CD14-positive monocyte (primary cell): Measurements from ENCODE around the gene ZAR1. TPM values are rescaled to one million over a fixed set of nuclear protein-coding genes. Genes with fewer than 3 reads are reported as not detected.

ENCODE experiments used
- DNase-seq, 3 donors: peaks; one replicate each; pipeline ENCODE4 v3.0.0-alpha.2; 2011 to 2022
- H2AFZ ChIP-seq: 2 replicates; pipeline ENCODE4 v1.6.0; 2012; ENCODE audit warnings: mild to moderate bottlenecking, low read depth, low read length, inconsistent platforms; ENCODE audit not compliant: insufficient read depth, poor library complexity, severe bottlenecking
- H3K27ac ChIP-seq, 2 donors: 1 replicate in 1 of 2; 2 replicates in 1 of 2; pipeline ENCODE4 v1.5.1; 2012 to 2013; ENCODE audit warnings: low read length in 2 of 2, control low read depth in 1 of 2, inconsistent platforms in 1 of 2, low read depth in 1 of 2, mild to moderate bottlenecking in 1 of 2
- H3K27me3 ChIP-seq, 2 donors: one replicate each; pipeline versions ENCODE4 v1.6.0 to v1.6.1; 2011 to 2013; ENCODE audit warnings: low read length in 2 of 2; ENCODE audit not compliant: control insufficient read depth in 2 of 2, insufficient read depth in 2 of 2
- H3K36me3 ChIP-seq, 2 donors: replicated peaks in 1 of 2; 1 replicate in 1 of 2; 2 replicates in 1 of 2; pipeline versions ENCODE4 v1.5.1 to v1.6.1; 2012 to 2013; ENCODE audit warnings: low read length in 2 of 2, control low read depth in 1 of 2, inconsistent platforms in 1 of 2, mild to moderate bottlenecking in 1 of 2; ENCODE audit not compliant: insufficient read depth in 2 of 2, control insufficient read depth in 1 of 2
- H3K4me1 ChIP-seq, 2 donors: 1 replicate in 1 of 2; 2 replicates in 1 of 2; pipeline versions ENCODE4 v1.5.1 to v1.6.1; 2012 to 2013; ENCODE audit warnings: low read length in 2 of 2, control low read depth in 1 of 2, inconsistent platforms in 1 of 2, mild to moderate bottlenecking in 1 of 2, moderate library complexity in 1 of 2; ENCODE audit not compliant: insufficient read depth in 2 of 2, control insufficient read depth in 1 of 2
- H3K4me2 ChIP-seq: replicated peaks from 2 replicates; pipeline ENCODE3; 2012; ENCODE audit warnings: low read length, moderate library complexity, mild to moderate bottlenecking; ENCODE audit not compliant: poor library complexity, severe bottlenecking; ENCODE audit errors: extremely low read depth
- H3K4me3 ChIP-seq, 3 experiments: fragments of 200-600 bp in 1 of 3; sonication (generic) in 1 of 3; replicated peaks in 1 of 3; 1 replicate in 2 of 3; 2 replicates in 1 of 3; pipeline ENCODE4 v1.5.1; 2011 to 2013; ENCODE audit warnings: low read length in 3 of 3, mild to moderate bottlenecking in 3 of 3, control low read depth in 2 of 3, low read depth in 2 of 3, inconsistent platforms in 1 of 3, moderate library complexity in 1 of 3
- H3K79me2 ChIP-seq: 2 replicates; pipeline ENCODE4 v1.6.0; 2012; ENCODE audit warnings: mild to moderate bottlenecking, control low read depth, inconsistent platforms, low read length, moderate library complexity; ENCODE audit not compliant: insufficient read depth
- H3K9ac ChIP-seq: 2 replicates; pipeline ENCODE4 v1.6.0; 2017; ENCODE audit warnings: low read length, mild to moderate bottlenecking; ENCODE audit not compliant: insufficient read depth, poor library complexity, severe bottlenecking
- H3K9me3 ChIP-seq, 2 donors: replicated peaks in 1 of 2; 1 replicate in 1 of 2; 2 replicates in 1 of 2; pipeline versions ENCODE4 v1.5.1 to v1.6.1; 2012 to 2013; ENCODE audit warnings: low read length in 2 of 2, control low read depth in 1 of 2; ENCODE audit not compliant: control insufficient read depth in 1 of 2, insufficient read depth in 1 of 2
- H4K20me1 ChIP-seq: 2 replicates; pipeline ENCODE4 v1.6.0; 2012; ENCODE audit warnings: mild to moderate bottlenecking, low read length, control low read depth, moderate library complexity; ENCODE audit not compliant: insufficient read depth
- H3K27ac Mint-ChIP-seq, 7 donors: one replicate each; pipeline ENCODE4 v1.8.0; 2020; ENCODE audit warnings: mild to moderate bottlenecking in 7 of 7, mixed read lengths in 7 of 7, moderate library complexity in 6 of 7, inconsistent platforms in 2 of 7
- H3K27me3 Mint-ChIP-seq, 3 donors: one replicate each; pipeline ENCODE4 v1.8.0; 2021 to 2022; ENCODE audit warnings: low read depth in 3 of 3, mild to moderate bottlenecking in 3 of 3, mixed read lengths in 3 of 3, moderate library complexity in 3 of 3, inconsistent platforms in 1 of 3
- H3K36me3 Mint-ChIP-seq, 2 donors: one replicate each; pipeline ENCODE4 v1.8.0; 2020; ENCODE audit warnings: mixed read lengths in 2 of 2, inconsistent platforms in 1 of 2, mild to moderate bottlenecking in 1 of 2
- H3K4me1 Mint-ChIP-seq: one replicate; pipeline ENCODE4 v1.8.0; 2020; ENCODE audit warnings: mild to moderate bottlenecking, mixed read lengths
- H3K4me3 Mint-ChIP-seq, 2 donors: one replicate each; pipeline ENCODE4 v1.8.0; 2020; ENCODE audit warnings: mild to moderate bottlenecking in 2 of 2, mixed read lengths in 2 of 2, moderate library complexity in 1 of 2
- H3K9me3 Mint-ChIP-seq, 7 donors: one replicate each; pipeline ENCODE4 v1.8.0; 2020 to 2022; ENCODE audit warnings: mixed read lengths in 7 of 7, mild to moderate bottlenecking in 6 of 7, moderate library complexity in 6 of 7, inconsistent platforms in 2 of 7
- WGBS: methylation state at CpG from one replicate; pipeline ENCODE4 v1.1.5; 2013; ENCODE audit warnings: missing lambda C conversion rate; ENCODE audit not compliant: insufficient coverage; 5-methylcytosine and 5-hydroxymethylcytosine counted together
- intact Hi-C, 2 donors: fragments of 100-400 bp; cut with micrococcal nuclease; formaldehyde crosslinking; loops; one replicate each; pipeline versions ENCODE4 v1.15.0 to v1.15.1; 2023
- polyA plus RNA-seq, 3 donors: library from polyadenylated mRNA; depleted of rRNA in 1 of 3; unstranded in 2 of 3; stranded (reverse) in 1 of 3; fragments of 300-500 nt in 2 of 3; fragments of >200 nt in 1 of 3; fragmentation: Illumina TruSeq in 2 of 3; gene quantifications; 1 replicate in 2 of 3; 2 replicates in 1 of 3; pipeline ENCODE4 v1.2.3, GENCODE V29; 2012 to 2021
- TF ChIP-seq, protein P1 (sequence below): fragments of 200-600 bp; IDR thresholded peaks from one replicate; pipeline ENCODE4 v1.8.0; 2022; ENCODE audit warnings: antibody characterized with exemption, mild to moderate bottlenecking

ZAR1 gene
- polyA plus RNA-seq, 3 donors = not detected

DNA sequence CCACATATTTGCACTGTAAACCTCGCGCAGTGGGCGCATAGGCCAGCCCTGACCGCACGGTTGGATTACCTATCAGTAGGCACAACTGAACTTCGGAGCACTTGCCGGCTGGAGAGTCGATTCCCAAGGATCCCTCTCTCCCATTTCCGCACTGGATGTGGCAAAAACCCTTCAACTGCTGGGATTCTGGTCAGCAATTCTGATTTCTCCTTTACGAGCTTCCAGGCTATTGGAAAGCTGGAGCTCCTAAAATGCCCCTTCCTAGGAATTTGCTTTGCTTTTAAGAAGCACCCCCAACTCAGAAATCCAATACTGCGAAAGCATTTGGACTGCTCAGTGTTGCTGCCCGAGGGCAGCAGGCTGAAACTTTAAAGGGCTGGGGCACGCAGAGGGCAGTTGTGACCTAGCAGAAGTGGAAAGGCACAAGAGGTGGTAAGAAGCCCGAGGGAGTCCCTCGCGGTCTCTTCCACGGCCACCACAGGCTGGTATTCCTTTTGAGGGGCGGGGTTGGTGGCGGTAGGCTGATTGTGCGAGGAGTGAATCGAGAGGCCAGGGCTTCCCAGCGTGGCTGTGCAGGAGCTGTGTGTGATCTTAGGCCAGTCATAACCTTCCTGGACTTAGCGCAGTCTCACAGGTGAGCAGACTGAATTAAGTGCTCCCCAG is 1.6 kb downstream of the ZAR1 start:
- TF ChIP-seq, protein P1, sequence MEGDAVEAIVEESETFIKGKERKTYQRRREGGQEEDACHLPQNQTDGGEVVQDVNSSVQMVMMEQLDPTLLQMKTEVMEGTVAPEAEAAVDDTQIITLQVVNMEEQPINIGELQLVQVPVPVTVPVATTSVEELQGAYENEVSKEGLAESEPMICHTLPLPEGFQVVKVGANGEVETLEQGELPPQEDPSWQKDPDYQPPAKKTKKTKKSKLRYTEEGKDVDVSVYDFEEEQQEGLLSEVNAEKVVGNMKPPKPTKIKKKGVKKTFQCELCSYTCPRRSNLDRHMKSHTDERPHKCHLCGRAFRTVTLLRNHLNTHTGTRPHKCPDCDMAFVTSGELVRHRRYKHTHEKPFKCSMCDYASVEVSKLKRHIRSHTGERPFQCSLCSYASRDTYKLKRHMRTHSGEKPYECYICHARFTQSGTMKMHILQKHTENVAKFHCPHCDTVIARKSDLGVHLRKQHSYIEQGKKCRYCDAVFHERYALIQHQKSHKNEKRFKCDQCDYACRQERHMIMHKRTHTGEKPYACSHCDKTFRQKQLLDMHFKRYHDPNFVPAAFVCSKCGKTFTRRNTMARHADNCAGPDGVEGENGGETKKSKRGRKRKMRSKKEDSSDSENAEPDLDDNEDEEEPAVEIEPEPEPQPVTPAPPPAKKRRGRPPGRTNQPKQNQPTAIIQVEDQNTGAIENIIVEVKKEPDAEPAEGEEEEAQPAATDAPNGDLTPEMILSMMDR = no peak
- Histone ChIP-seq H2AFZ (no peak overlapping the region), H3K9me3 (peaks cover 0 to 3% of the 10 kb centered on the region in 2 donors), H3K9ac (no peak overlapping the region), H3K27me3 (peaks cover 47 to 60% of the 10 kb centered on the region in 2 donors), H3K4me3 (no peak overlapping the region), H4K20me1 (no peaks in the 10 kb centered on the region), H3K27ac (no peak overlapping the region), H3K79me2 (no peaks in the 10 kb centered on the region), H3K36me3 (no peaks in the 10 kb centered on the region), H3K4me2 (peak overlapping the region; percentile 62), H3K4me1 (peaks cover 0 to 15% of the 10 kb centered on the region in 2 donors)
- peaks cover 10 to 11% of the 10 kb centered on the region in 2 donors for H3K36me3 Mint-ChIP-seq
- peaks cover 51 to 65% (median 59%) of the 10 kb centered on the region in 3 donors for H3K27me3 Mint-ChIP-seq
- peaks cover 7% of the 10 kb centered on the region for H3K4me1 Mint-ChIP-seq
- peak overlapping the region; percentile 12 to 72 for H3K4me3 Mint-ChIP-seq
- no peak overlapping the region for H3K27ac Mint-ChIP-seq
- intact Hi-C loops = no loop called here
- no peak for DNase-seq
- H3K9me3 Mint-ChIP-seq = peaks cover 0 to 12% (median 3%) of the 10 kb centered on the region in 7 donors
- 77% methylated on average over 19 of the region's 23 CpGs for WGBS

- Histone ChIP-seq H2AFZ (no peak overlapping the region), H3K4me1 (peaks cover 0 to 15% of the 10 kb centered on the region in 2 donors), H3K79me2 (no peaks in the 10 kb centered on the region), H3K9ac (no peak overlapping the region), H3K27ac (no peak overlapping the region), H4K20me1 (no peaks in the 10 kb centered on the region), H3K4me2 (no peak overlapping the region), H3K27me3 (peaks cover 29 to 40% of the 10 kb centered on the region in 2 donors), H3K4me3 (no peak overlapping the region), H3K36me3 (peaks cover 10% of the 10 kb centered on the region in 2 donors), H3K9me3 (peaks cover 0 to 3% of the 10 kb centered on the region in 2 donors)
- intact Hi-C loops = no loop called here
- no peak for DNase-seq
- peaks cover 0 to 10% (median 3%) of the 10 kb centered on the region in 7 donors for H3K9me3 Mint-ChIP-seq
- peak overlapping the region in 1 of 7 donors; percentile 35 for H3K27ac Mint-ChIP-seq
- H3K36me3 Mint-ChIP-seq = peaks cover 19 to 22% of the 10 kb centered on the region in 2 donors
- TF ChIP-seq, protein P1 = no peak
- peaks cover 32 to 45% (median 42%) of the 10 kb centered on the region in 3 donors for H3K27me3 Mint-ChIP-seq
- H3K4me1 Mint-ChIP-seq = peaks cover 7% of the 10 kb centered on the region
- no CpG with 5 or more reads among the region's 4 CpGs for WGBS
- H3K4me3 Mint-ChIP-seq = no peak overlapping the region
Observed at GRCh38 chr4:48493452-48494100, 3.5 kb downstream of the ZAR1 start.
